Measurements from ENCODE around the gene ABCC12.
"Not testable (repeated sequence)": the region's sequence is repeated elsewhere in the genome, so short reads cannot be mapped to it uniquely, and the experiment has no call there.

ABCC12 gene

DNA sequence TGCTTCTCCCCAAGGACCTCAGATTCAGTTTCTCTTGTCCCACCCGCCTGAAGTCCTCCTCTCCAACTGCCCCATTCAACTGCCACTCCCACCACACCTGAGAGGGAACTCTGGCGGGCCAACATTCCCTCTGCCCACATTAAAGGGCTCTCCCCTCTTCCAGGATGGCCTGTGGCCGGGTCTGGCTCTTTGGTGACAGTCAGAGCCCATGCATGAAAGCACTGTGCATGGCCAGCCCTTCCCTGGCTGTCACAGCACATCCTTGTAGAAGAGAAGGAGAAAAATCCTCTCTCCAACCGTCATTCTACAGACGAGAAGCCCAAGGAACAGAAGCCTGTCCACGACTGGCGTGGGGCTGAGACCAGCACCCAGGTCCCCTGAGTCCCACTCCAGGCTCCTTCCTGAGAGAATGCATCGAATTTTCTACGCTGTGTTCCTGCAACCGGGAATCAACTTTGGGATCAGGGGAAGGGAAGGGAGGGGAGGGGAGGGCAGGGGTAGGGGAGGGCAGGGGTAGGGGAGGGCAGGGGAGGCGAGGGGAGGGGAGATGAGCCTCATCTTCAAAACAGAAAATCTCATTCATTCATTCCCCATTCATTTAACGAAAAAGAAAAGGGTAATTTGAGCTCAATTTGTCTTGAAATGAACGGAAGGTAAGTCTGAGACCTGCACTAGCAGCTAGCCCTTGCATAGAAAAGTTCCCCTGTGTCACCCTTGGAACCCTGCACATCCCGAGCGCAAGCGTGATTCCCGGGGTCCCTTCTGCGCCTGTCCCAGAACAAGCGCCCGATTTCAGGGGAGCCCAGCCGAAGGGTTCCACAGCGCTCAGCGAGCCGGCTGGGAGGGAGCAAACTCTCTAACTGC lies at the start of gene ABCC12:
TSS of gene ABCC12 (minus strand) at position 68 of the 864 bp plus-strand sequence. CDS start 9,569 bp downstream, outside the sequence.
- DNase-seq = no peak

DNA sequence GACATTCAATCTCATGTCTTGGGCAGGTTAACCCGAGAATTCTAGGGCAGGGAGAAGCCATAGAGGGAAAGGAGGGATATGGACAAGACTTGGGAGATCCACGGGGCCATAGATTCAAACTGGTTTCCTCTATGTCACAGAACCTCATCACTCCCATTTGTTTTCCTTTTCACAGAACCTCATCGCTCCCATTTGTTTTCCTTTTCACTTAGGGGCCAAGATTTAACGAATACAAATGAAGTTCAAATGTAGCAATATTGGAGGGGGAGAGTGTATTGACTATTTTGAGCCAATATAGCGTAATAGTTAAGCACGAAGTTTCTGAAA lies 49.0 kb upstream of the ABCC12 start:
- no peak for DNase-seq

DNA sequence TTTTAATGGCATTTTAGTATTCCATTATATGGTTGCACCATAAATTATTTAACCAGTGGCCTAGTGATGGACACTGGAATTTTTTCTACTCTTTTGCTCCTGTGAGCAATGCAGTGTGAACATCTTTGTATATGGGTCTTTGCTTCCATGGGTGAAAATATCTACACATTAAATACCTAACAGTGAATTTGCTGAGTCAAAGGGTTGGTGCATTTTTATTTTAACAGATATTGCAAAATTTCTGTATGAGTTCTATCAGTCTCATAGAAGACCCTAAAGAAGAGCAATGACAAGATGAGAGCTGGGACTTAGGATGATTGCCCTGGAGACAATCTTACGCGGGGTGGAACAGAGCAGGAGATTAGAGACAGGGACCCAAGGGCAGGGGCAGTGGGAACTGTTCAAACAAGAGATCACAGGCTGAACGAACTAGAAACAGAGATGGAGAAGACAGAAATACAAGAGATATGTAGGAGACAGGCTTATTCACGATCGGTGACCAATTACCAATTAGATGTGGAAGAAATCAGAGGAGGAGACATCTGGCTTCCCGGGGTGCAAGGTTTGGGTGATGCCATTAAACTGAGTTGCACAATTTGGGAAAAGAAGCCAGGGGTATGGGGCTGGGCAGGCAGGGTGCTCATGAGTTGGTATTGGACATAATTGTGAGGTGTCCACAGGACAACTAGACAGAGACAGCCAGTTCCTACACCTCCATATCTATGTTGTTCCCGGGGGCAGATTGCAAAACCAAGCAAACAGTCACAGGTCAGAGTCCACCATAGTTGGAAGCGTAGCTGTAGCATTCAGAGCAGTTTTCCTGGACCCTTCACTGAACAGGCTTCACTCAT lies 48.4 kb upstream of the ABCC12 start:
- DNase-seq = no peak

DNA sequence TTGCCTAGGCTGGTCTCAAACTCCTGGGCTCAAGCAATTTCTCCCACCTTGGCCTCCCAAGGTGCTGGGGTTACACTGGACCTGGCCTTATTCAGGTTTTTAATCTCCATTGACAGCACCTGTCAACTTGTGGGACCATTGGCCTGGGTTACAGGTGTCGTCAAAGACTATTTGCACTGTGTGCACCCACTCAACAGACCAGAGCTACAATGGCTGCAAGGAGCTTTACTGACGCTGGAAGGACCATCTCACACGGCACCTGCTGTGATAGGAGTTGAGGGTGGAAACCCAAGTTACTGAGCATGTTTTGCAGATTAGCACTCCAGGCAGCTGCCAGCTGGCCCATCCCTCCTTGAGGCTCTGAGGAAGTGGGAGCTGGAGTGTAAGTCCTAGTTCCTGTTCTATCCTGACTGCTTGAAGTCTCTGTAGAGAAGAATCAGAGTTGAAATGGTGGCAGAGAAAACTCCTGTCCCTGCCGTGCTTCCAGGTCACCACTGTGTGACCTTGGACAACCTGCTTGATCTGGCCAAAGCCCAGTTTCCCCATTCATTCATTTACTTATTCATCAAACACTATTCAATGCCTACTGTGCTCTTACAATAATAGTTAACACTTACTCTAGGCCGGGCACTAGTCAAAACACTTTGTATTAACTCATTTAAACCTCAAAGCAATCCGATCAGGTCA lies 45.9 kb upstream of the ABCC12 start:
- no peak for DNase-seq

DNA sequence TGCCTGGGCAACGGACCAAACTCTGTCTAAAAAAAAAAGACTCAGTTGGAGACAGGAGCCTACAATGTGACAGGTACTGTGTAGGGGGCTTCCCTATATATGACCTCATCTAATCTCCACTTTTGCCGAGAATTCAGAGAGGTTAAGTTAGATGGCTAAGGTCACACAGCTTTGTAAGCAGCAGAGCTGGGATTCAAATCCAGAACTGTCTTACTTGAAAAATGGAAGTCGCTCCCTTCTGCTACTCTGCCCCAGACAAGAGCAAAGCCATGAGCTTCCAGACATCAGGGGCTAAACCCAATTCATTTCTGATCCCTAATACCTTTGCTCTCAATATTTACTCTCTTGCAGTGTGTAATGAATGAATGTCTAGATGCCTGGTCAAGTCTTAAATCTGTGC lies 41.5 kb upstream of the ABCC12 start:
- DNase-seq = no peak

DNA sequence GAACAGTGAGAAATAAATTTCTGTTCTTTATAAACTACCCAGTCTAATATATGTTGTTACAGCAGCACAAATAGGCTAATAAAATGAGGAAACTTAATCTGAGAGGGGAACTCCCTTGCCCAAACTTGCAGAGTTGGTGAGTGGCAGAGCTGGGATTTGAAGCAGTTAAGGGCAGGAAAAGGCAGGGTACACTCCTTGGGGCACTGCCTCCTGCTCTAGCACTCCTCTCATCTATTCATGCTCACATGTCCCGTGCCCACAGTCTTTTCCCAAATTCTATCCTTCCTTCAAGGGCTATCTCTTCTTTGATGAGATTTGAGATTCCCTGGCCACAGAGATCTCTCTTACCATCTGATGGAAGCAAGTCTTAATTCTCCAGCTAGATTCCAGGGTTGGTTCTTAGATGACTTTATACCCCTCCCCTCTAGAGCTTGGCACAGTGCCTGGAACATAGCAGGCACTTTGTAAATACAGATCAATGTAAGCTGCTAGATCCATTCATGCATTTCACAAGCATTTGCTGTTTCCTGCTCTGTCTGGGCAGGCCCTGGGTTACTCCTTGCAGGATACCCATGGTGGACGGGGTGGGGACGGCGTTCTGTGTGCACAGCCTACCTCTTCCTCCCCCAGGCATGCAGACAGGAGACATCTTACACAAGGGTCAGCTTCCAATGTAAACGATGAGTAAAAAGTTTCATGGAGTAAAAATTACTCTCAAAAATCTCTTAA lies 39.2 kb upstream of the ABCC12 start:
- DNase-seq = no peak

DNA sequence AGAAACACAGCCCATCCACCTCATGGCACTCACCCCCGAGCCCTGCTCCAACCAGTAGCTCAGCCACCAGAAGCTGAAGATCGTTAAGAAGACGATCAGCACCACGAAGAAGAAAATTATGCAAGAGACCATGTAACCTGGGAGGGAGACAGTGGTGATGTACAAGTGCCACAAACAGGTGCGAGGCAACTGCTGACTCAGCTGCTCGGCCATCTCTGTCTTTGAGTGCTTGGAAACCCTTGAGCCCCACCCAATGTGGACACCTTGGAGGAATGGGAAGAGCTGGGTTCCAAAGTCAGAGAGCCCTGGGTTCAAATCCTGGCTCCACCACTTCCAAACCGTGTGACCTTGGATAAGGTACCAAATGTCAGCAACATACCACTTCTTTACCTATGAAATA lies 38.1 kb upstream of the ABCC12 start:
- DNase-seq = no peak

DNA sequence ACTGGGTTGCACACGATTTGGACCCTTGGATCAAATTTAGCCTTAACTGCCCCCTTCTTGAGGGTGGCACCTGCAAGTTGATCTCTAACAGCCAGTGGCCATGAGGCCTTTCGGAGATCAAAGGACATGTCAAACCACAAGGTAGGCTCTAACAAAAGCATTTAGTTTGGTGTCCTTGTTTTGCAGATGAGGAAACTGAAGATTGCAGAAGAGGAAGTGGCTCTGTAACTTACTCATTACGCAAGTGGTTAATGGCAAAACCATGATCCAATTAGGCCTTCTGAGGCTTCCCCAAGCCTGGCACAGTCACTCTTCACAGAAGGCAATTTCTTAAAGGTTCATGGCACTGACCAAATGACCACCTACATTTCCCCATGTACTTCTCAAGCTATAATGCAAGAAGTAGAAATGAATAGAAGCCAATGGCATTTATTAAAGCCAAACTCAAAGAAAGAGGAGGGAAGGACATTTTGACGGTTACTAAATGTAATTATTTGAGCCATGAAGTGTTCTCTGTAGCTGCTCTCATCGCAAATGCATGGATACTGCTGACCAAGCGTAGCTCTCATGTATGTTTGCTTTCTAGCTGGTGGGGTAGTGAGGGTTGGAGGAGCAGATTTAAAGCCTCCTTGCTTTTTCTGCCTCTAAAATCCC lies 32.8 kb upstream of the ABCC12 start:
- no peak for DNase-seq

DNA sequence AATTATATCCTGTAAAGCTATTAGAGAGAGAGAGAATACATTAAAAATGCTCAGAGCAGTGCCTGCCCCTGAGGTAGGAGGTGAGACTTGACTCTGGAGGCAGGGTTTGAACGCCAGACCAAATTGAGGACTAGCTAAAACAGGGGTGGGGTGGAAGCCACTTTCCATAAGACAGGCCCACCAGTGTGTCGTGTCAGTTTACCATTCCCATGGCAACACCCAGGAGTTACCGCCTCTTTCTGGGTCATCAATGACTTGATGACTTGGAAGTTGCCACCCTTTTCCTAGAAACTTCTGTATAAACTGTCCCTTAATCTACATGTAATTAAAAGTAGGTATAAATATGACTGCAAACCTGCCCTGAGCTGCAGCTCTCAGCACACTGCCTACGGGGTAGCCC lies 32.0 kb upstream of the ABCC12 start:
- no peak for DNase-seq

DNA sequence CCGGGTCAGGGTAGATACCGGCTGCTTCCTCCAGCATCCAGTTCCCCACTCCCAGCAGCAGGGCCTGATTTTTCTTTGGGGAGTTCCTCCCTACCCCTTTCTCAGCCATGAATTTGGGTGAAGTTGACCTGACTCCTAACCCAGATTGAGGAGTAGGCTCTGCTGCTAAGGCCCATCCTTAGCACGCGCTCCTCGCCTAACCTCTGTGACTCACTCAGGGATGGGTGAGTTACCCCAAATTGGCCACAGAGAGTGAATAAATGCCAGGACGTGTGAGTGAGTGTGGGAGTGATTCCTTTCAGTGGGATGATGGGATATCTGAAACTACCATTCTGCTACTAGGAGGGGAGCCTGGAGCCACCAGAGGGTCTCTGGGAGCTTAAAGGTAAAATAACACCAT lies 28.9 kb upstream of the ABCC12 start:
- DNase-seq = no peak

DNA sequence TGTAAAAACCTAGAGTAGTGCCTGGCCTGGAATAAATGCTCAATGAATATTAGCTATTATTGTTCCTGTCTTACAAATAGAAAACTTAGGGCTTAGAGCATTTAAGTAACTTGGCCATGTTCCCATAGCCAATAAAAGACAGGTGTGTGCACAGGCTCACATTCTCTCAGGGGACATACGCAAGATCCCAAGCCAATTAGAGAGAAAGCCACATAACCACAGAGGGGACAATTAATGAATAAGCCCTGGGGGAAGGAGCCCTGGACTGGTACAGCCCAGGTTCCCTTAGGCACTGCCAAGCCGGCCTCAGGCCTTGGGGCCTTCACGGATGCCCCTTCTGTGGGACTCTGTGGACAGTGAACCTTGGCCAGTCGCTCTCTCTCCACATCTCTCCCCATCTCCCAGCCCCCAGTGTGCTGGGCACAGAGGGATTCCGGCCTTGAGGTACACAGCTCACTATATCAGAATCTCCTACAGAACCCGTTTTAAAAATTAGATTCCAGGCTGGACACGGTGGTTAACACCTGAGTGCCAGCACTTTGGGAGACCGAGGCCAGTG lies 27.3 kb upstream of the ABCC12 start:
- DNase-seq = no peak

DNA sequence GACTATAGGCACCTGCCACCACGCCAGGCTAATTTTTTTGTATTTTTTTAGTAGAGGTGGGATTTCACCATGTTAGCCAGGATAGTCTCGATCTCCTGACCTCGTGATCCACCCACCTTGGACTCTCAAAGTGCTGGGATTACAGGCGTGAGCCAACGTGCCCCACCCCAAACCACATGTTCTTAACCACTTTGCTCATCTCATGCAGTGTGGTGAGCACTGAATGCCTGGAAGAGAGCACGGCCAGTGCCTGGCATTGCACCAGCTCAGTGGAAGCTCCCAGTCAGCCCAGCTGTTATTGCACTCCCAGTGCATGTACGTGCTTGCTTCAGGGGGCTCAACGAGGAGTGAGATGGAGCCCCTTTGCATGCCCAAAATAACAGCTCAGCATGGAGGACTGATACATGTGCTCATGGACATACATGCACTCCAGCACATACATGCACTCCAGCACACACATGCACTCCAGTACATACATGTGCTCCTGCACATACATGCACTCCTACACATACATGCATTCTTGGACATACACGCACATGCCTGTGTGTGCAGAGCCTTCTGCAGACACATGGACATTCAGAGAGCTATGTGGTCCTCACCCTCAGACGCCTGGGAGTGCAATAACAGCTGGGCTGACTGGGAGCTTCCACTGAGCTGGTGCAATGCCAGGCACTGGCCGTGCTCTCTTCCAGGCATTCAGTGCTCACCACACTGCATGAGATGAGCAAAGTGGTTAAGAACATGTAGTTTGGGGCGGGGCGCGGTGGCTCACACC lies 26.1 kb upstream of the ABCC12 start:
- not testable (repeated sequence) for DNase-seq

DNA sequence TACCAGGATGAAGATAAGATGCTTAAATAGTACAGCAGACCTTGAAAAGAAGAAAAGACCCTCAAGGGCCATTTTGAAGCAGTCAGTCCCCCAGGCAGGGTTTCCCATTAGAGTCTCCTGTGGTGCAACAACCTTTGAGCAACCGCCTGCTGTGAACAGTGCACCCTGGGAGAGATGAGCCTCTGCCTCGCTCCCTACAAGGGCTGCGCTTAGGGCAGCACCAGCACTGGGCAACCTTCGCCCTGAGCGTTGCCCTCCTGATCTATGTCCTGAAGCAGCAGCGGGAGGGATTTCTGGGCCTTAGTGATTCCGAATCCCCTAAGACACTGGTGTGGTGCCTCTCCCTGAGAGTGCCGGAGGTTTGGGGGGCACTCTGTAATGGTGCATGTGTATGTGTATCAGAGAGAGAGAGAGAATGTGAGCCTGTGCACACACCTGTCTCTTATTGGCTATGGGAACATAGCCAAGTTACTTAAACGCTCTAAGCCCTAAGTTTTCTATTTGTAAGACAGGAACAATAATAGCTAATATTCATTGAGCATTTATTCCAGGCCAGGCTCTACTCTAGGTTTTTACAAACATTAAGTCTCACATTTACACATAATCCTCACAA lies 25.2 kb upstream of the ABCC12 start:
- no peak for DNase-seq

DNA sequence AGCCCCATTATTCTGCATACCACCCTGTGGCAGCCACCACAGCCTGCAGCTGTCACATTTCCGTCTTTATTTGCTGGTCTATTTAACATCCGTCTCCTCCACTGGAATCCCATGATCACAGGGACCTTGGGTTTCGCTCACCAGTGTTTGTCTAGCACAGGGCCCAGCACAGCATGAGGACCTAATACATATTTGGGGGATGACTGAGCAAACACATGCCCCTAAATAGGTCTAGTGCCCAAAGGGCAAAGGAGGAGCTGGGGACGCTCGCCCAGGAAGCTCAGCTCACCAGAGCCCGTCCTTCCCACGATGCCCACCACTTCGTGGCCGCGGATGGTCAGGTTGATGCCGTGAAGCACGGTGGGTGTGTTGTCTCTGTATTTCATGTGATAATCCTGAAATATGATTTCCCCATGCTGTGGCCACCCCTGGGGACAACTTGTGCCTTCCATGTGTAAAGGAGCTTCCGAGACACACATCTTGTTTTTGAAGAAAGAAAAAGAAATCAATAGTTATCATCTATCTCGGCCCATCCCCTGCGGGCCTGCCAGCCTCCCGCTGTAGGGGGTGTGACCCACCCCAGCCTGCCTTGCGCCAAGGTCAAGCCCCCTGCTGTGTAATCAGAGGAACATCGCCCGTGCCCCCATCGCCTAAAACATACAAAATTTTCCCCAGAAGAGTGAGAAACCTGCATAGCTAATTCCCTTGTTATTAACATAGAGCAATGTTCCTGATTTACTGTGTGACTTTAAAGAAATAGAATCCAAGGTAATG lies 21.0 kb upstream of the ABCC12 start:
- no peak for DNase-seq

DNA sequence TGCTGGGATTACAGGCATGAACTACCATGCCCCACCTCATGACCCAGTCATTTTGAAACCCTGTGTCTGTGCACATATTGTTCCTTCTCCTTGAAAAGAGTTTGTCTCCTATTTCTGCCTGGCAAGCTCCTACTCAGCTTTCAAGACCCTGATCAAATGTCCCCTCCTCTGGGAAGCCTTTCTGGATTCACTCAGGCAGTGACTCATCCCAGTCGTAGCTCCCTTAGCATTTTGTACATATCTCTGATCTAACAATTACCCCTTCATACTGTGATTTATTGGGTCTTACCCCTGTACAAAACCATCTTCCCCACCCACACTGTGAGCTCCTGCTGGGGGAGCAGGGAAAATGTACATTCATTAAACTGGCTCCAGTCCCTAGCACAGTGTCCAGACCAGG lies 18.1 kb upstream of the ABCC12 start:
- no peak for DNase-seq

DNA sequence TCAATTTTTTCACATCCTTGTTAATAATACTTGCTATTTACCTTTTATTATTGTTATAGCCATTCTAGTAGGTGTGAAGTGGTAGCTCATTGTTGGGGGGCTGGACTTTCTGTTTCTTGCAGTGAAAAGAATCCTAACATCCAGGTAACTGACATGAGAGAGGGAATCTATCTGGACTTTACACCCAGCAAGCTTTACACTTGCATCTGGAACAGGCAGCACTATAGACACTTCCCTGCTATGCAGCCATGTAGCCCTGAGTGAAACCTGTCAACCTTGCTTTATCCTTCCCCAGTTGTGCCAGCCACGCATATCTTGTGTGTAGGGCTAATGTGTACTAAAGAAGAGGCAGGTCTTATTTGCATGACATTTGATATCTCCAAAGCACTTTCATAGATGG lies 16.9 kb upstream of the ABCC12 start:
- DNase-seq = no peak

DNA sequence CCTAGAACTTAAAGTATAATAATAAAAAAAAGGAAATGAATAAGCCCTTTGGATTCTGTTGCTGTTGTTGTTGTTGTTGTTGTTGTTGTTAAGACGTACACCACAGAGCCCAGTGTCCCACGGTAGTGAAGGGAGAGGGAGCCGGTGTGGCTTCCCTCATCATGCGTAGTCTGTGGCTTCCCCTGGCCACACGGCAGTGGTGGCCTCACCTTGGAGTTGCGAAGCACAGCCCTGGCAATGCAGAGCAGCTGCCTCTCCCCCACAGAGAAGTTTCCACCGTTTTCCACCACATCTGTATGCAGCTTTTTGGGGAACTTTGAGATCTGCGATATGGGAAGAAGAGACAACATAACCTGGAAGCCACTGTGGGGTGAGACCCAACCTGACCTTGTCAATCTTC lies 14.1 kb upstream of the ABCC12 start:
- no peak for DNase-seq

DNA sequence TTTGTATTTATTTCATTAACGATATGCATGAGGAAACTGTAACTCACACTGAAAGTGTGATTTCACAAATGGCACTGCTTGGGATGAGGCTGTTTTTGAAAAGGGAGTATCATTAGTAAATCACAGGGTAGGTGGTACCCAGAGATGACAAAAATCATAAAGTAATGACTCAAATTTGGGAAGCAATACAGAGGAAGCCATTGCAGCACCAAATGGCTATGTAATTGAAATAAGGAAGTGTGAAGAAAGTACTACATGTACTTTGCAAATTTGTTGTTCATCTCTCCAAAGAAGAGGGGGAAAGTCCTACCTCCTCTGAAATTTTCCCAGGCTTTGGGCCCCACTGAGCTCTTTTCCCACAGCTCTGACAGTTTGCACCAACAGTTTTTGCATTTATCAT lies 12.3 kb upstream of the ABCC12 start:
- no peak for DNase-seq

DNA sequence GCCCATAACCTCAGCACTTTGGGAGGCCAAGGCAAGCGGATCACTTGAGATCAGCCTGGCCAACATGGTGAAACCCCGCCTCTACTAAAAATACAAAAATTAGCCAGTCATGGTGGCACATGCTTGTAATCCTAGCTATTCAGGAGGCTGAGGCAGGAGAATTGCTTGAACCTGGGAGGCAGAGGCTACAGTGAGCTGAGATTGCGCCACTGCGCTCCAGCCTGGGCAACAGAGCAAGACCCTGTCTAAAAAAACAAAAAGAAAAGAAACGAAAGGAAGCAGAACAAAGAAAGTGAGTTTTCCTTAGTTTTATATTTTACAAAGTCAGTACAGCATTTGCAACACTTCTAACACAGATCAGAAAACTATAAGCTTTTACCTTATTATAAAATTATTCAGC lies 10.8 kb upstream of the ABCC12 start:
- not testable (repeated sequence) for DNase-seq
